Measurements from ENCODE around the gene PARP16. TPM values are rescaled to one million over a fixed set of nuclear protein-coding genes. Genes with fewer than 3 reads are reported as not detected.

Gene PARP16
- total RNA-seq, 1 donor from 2014 or later, result 12.8 TPM

- no peak for DNase-seq (ENCODE audit: extremely low spot score in 2 of 2)
- no peaks in the 10 kb centered on the region for H3K27me3 ChIP-seq
- no peak overlapping the region for H3K4me3 ChIP-seq
- no peak for TF ChIP-seq POLR2AphosphoS5 (IDR thresholded peaks at IDR 0.05; ENCODE audit: insufficient read depth in 1 of 2, low read depth in 1 of 2)
- no peak overlapping the region for H3K27ac ChIP-seq
- peaks cover 23% of the 10 kb centered on the region for H3K4me1 ChIP-seq
- intact Hi-C loops (cut with DNase I), result no loop called here
- no peaks in the 10 kb centered on the region for H3K9me3 ChIP-seq
- no peaks in the 10 kb centered on the region for H3K36me3 ChIP-seq
Observed at GRCh38 chr15:65302061-65302460, 15.4 kb upstream of the PARP16 start.

GRCh38 chr15:65300924-65301441 is 14.3 kb upstream of the PARP16 start:
- intact Hi-C loops (cut with DNase I), result no loop called here
- Histone ChIP-seq H3K36me3 (no peaks in the 10 kb centered on the region), H3K27ac (no peak overlapping the region), H3K9me3 (no peaks in the 10 kb centered on the region), H3K4me1 (peaks cover 33% of the 10 kb centered on the region), H3K27me3 (no peaks in the 10 kb centered on the region), H3K4me3 (no peak overlapping the region)
- DNase-seq (ENCODE audit: extremely low spot score in 2 of 2), result no peak
- no peak for TF ChIP-seq CTCF (IDR thresholded peaks at IDR 0.05)
- TF ChIP-seq POLR2AphosphoS5 (IDR thresholded peaks at IDR 0.05; ENCODE audit: insufficient read depth in 1 of 2, low read depth in 1 of 2), result no peak
- TF ChIP-seq POLR2A (IDR thresholded peaks at IDR 0.05), result no peak

GRCh38 chr15:65298731-65299130 is 12.0 kb upstream of the PARP16 start:
- intact Hi-C loops (cut with DNase I), result no loop called here
- Histone ChIP-seq H3K4me1 (peaks cover 28% of the 10 kb centered on the region), H3K9me3 (no peaks in the 10 kb centered on the region), H3K36me3 (no peaks in the 10 kb centered on the region), H3K4me3 (no peak overlapping the region), H3K27me3 (no peaks in the 10 kb centered on the region), H3K27ac (no peak overlapping the region)
- no peak for DNase-seq (ENCODE audit: extremely low spot score in 2 of 2)
- no peak for TF ChIP-seq POLR2A (IDR thresholded peaks at IDR 0.05)
- no peak for TF ChIP-seq CTCF (IDR thresholded peaks at IDR 0.05)
- no peak for TF ChIP-seq POLR2AphosphoS5 (IDR thresholded peaks at IDR 0.05; ENCODE audit: insufficient read depth in 1 of 2, low read depth in 1 of 2)

DNA sequence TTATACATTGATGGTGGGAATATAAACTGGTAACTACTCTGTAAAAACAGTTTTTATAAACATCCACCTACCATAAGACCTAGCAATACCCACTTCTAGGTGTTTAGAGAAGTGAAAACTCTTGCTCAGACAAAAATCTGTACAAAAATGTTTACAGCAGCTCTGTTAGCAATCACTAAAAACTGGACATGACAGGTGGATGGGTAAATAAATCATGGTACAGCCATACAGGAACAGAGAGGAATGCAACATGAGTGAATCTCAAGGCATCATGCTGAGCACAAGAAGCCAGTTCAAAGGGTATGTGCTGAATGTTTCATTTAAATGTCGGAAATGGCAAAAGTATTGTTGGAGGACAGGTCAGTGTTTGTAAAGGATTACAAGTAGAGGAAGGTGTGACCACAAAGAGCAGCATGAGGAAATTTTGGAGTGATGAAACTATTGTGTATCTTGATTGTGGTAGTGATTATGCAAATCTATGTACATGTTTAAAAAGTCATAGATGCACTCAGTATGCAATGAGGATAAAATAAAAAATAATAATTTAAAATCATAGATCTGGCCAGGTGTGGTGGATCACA is 6.3 kb upstream of the PARP16 start:
- Histone ChIP-seq H3K4me3 (no peak overlapping the region), H3K27me3 (no peaks in the 10 kb centered on the region), H3K4me1 (peaks cover 21% of the 10 kb centered on the region), H3K9me3 (no peaks in the 10 kb centered on the region), H3K36me3 (no peaks in the 10 kb centered on the region), H3K27ac (no peak overlapping the region)
- TF ChIP-seq POLR2A (IDR thresholded peaks at IDR 0.05) (no peak), POLR2AphosphoS5 (IDR thresholded peaks at IDR 0.05; ENCODE audit: insufficient read depth in 1 of 2, low read depth in 1 of 2) (no peak), CTCF (IDR thresholded peaks at IDR 0.05) (no peak)
- DNase-seq (ENCODE audit: extremely low spot score in 2 of 2), result no peak
- intact Hi-C loops (cut with DNase I), result no loop called here

GRCh38 chr15:65290228-65290627 is 3.5 kb upstream of the PARP16 start:
- Histone ChIP-seq H3K27ac (no peak overlapping the region), H3K4me1 (peaks cover 9% of the 10 kb centered on the region), H3K27me3 (no peaks in the 10 kb centered on the region), H3K36me3 (no peaks in the 10 kb centered on the region), H3K4me3 (no peak overlapping the region), H3K9me3 (no peaks in the 10 kb centered on the region)
- DNase-seq (ENCODE audit: extremely low spot score in 2 of 2), result no peak
- TF ChIP-seq CTCF (IDR thresholded peaks at IDR 0.05), result no peak
- no peak for TF ChIP-seq POLR2AphosphoS5 (IDR thresholded peaks at IDR 0.05; ENCODE audit: insufficient read depth in 1 of 2, low read depth in 1 of 2)
- TF ChIP-seq POLR2A (IDR thresholded peaks at IDR 0.05), result no peak
- intact Hi-C loops (cut with DNase I), result no loop called here

Measured in vagina (tissue), 2 donors.